ENCODE measurements around the gene ENOX1. TPM values are rescaled to one million over a fixed set of nuclear protein-coding genes. Genes with fewer than 3 reads are reported as not detected.

Gene ENOX1
- total and polyA plus RNA-seq, 4 donors = 0.33 to 7.7 (median 1.1) TPM

- no peaks in the 10 kb centered on the region for H3K27me3 ChIP-seq (ENCODE audit: control insufficient read depth in 3 of 3, insufficient read depth in 3 of 3, low read length in 2 of 3)
- 79 to 83% methylated on average over 7 of the region's 7 CpGs for WGBS, 2 donors
- H3K9me3 ChIP-seq (ENCODE audit: control insufficient read depth in 4 of 4, insufficient read depth in 3 of 4, low read length in 3 of 4) = peaks cover 0 to 4% (median 0%) of the 10 kb centered on the region in 4 donors
- no peak for DNase-seq
- peaks cover 0 to 12% (median 0%) of the 10 kb centered on the region in 5 donors for H3K4me1 ChIP-seq (ENCODE audit: control insufficient read depth in 5 of 5, insufficient read depth in 5 of 5, low read length in 5 of 5)
- no peak overlapping the region for H3K27ac ChIP-seq (ENCODE audit: low read depth in 1 of 2, low read length in 1 of 2)
- ATAC-seq (ENCODE audit: insufficient read depth, low FRiP score) = no peak
- no peak overlapping the region for H3K9ac ChIP-seq (ENCODE audit: insufficient read depth in 1 of 2, low read length in 2 of 2)
- TF ChIP-seq CTCF (IDR thresholded peaks at IDR 0.05; ENCODE audit: control extremely low read depth, extremely low read depth) = no peak
- no peaks in the 10 kb centered on the region for H3K36me3 ChIP-seq (ENCODE audit: control insufficient read depth in 4 of 4, insufficient read depth in 4 of 4, low read length in 4 of 4)
- no peak overlapping the region for H3K4me3 ChIP-seq
Observed at GRCh38 chr13:43596924-43597598, 189.7 kb downstream of the ENOX1 start.

GRCh38 chr13:43596006-43596405, 190.8 kb downstream of the ENOX1 start:
- ATAC-seq (ENCODE audit: insufficient read depth, low FRiP score) = no peak
- WGBS, 2 donors = 85 to 88% methylated on average over 2 of the region's 2 CpGs

GRCh38 chr13:43587376-43587775, 199.4 kb downstream of the ENOX1 start:
- no peaks in the 10 kb centered on the region for H3K9me3 ChIP-seq (ENCODE audit: control insufficient read depth in 4 of 4, insufficient read depth in 3 of 4, low read length in 3 of 4)
- H3K4me3 ChIP-seq = no peak overlapping the region
- H3K4me1 ChIP-seq (ENCODE audit: control insufficient read depth in 5 of 5, insufficient read depth in 5 of 5, low read length in 5 of 5) = peaks cover 0 to 9% (median 2%) of the 10 kb centered on the region in 5 donors
- H3K36me3 ChIP-seq (ENCODE audit: control insufficient read depth in 4 of 4, insufficient read depth in 4 of 4, low read length in 4 of 4) = no peaks in the 10 kb centered on the region
- no peaks in the 10 kb centered on the region for H3K27me3 ChIP-seq (ENCODE audit: control insufficient read depth in 3 of 3, insufficient read depth in 3 of 3, low read length in 2 of 3)
- no peak overlapping the region for H3K9ac ChIP-seq (ENCODE audit: insufficient read depth in 1 of 2, low read length in 2 of 2)
- ATAC-seq (ENCODE audit: insufficient read depth, low FRiP score) (no peak), DNase-seq (no peak)
- no peak overlapping the region for H3K27ac ChIP-seq (ENCODE audit: low read depth in 1 of 2, low read length in 1 of 2)
- no peak for TF ChIP-seq CTCF (IDR thresholded peaks at IDR 0.05; ENCODE audit: control extremely low read depth, extremely low read depth)

More at GRCh38 chr13:43596006-43596405, 190.8 kb downstream of the ENOX1 start:
- H3K27ac ChIP-seq (ENCODE audit: low read depth in 1 of 2, low read length in 1 of 2) = no peak overlapping the region
- TF ChIP-seq CTCF (IDR thresholded peaks at IDR 0.05; ENCODE audit: control extremely low read depth, extremely low read depth) = no peak
- no peak overlapping the region for H3K4me3 ChIP-seq
- no peaks in the 10 kb centered on the region for H3K27me3 ChIP-seq (ENCODE audit: control insufficient read depth in 3 of 3, insufficient read depth in 3 of 3, low read length in 2 of 3)
- peak in 2 of 3 donors; percentile 76 to 80 for DNase-seq
- H3K36me3 ChIP-seq (ENCODE audit: control insufficient read depth in 4 of 4, insufficient read depth in 4 of 4, low read length in 4 of 4) = no peaks in the 10 kb centered on the region
- H3K4me1 ChIP-seq (ENCODE audit: control insufficient read depth in 5 of 5, insufficient read depth in 5 of 5, low read length in 5 of 5) = peaks cover 0 to 12% (median 0%) of the 10 kb centered on the region in 5 donors
- no peak overlapping the region for H3K9ac ChIP-seq (ENCODE audit: insufficient read depth in 1 of 2, low read length in 2 of 2)
- peaks cover 0 to 4% (median 0%) of the 10 kb centered on the region in 4 donors for H3K9me3 ChIP-seq (ENCODE audit: control insufficient read depth in 4 of 4, insufficient read depth in 3 of 4, low read length in 3 of 4)
